Fibroblast of mammary gland (primary cell): ENCODE measurements around the gene HTATIP2.
A peak's percentile ranks its signal among the peaks of the same experiment; 100 is the strongest.

Experiments used
- DNase-seq: peaks from one replicate; pipeline ENCODE4 v3.0.0-alpha.2; 2010; ENCODE audit warnings: low read depth
- H3K4me3 ChIP-seq: 2 replicates; pipeline ENCODE4 v1.5.1; 2011; ENCODE audit warnings: low read depth, mild to moderate bottlenecking, low read length, moderate library complexity; ENCODE audit not compliant: control insufficient read depth
- TF ChIP-seq, protein P1 (sequence below): conservative IDR thresholded peaks from 2 replicates; pipeline ENCODE4 v1.5.1; 2011; ENCODE audit warnings: low read depth, low read length, inconsistent platforms; ENCODE audit not compliant: control insufficient read depth, insufficient read depth

Gene HTATIP2

DNA sequence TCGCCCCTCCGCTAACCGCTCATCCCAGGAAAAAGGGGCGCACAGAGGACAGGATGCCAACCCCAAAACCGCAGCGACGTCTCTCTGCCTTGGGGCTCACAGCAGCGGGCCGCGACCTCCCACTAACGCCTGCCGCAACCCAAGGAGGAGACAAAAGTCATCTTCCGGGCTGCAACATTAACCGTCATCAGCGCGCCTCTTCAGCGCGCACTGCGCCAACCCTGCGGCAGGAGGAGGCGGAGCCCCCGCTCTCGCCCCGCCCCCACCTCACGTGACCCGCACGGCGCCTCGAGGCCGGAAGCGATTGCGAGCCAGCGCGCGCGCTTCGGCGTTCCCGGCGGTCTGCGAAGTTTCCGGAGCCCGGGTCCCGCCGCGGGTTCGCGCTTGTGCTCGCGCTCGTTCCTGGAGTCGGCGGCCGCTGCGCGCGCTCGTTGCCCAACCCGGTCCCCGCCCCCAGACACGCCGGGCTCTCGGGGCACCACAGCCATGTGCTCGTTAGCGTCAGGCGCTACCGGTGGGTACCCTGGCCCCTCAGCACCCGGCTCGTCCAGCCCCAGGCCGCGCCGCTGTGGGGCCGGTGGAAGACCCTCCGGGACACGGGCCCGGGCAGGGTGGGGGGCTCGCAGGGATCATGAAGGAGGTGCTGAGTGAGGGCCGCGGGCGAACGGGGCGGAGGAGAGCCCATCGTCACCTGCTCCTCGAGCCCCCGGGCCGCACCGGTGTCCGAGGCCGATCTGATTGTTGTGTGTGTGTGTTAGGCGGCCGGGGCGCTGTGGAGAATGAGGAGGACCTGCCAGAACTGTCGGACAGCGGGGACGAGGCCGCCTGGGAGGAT lies 24.0 kb downstream of the HTATIP2 start, which contains the start of gene PRMT3:
TSS of gene PRMT3 (plus strand) at position 456 of the 835 bp plus-strand sequence. CDS start at position 487, 31 bp downstream.
- TF ChIP-seq, protein P1, sequence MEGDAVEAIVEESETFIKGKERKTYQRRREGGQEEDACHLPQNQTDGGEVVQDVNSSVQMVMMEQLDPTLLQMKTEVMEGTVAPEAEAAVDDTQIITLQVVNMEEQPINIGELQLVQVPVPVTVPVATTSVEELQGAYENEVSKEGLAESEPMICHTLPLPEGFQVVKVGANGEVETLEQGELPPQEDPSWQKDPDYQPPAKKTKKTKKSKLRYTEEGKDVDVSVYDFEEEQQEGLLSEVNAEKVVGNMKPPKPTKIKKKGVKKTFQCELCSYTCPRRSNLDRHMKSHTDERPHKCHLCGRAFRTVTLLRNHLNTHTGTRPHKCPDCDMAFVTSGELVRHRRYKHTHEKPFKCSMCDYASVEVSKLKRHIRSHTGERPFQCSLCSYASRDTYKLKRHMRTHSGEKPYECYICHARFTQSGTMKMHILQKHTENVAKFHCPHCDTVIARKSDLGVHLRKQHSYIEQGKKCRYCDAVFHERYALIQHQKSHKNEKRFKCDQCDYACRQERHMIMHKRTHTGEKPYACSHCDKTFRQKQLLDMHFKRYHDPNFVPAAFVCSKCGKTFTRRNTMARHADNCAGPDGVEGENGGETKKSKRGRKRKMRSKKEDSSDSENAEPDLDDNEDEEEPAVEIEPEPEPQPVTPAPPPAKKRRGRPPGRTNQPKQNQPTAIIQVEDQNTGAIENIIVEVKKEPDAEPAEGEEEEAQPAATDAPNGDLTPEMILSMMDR = no peak
- H3K4me3 ChIP-seq = peak within 1 kb of the TSS; percentile 92
- peak; percentile 92 for DNase-seq

DNA sequence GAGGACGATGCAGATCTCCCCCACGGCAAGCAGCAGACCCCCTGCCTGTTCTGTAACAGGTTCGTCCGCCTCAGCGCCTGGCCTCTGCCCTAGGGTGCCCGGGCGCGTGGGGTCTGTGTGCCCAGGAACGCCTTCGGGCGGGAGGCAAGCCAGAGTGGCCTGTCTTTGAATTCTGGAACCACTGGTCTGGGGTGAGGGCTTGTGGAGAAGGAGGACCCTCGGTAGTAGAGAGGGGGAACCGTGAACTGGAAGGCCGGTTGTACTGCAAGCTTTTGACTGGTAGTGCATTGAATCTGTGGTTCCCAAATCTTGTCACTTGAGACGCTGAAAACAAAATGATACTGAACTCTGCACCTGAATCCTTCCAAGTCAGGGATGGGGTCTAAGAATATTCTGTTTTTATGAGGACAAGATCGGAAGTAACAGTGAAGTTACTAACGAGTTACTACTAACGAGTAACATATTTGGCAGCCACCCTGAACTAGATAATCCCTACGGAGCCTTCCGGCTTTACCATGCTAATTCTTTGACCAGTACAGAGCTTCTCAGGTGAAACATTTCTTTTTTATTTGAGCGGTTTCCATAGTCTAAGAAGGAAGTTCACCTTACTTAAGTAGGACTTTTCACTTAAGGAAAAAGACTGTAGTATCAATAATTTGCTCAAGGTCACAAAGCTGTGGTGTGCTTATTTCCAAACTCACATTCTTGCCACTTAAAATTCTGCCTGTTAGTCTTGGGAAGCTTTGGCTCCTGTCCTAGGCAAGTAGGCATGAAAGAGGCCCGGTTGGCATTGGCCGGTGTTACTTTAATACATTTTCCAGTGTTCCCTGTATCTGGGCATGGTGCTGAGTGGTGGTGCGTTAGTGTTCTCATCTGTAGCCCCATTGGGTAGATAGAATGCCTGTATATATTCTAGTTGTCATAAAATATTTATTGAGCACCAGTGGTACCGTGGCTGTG lies 24.9 kb downstream of the HTATIP2 start:
- TF ChIP-seq, protein P1 = no peak
- H3K4me3 ChIP-seq = peak overlapping the region; percentile 84
- DNase-seq = peak; percentile 18

DNA sequence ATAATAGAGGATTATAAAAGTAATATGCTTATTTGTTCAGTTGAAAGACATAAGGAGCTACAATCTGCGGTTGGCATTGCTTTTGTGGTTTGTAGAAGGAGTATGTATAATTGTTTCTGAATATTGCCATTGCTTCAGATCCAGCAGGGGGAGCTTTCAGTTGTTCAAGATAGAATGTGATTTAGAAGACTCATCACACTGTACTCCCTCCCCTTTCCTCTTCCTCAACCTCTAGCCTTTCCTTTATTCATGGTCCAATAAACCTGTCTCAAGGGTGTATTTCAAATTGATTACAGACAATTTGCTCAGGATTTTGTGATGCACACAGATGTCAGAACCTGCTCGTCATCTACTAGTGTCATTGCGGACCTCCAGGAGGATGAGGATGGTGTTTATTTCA lies 33.8 kb downstream of the HTATIP2 start:
- H3K4me3 ChIP-seq = no peak overlapping the region
- TF ChIP-seq, protein P1 = peak; percentile 65
- DNase-seq = peak; percentile 64

DNA sequence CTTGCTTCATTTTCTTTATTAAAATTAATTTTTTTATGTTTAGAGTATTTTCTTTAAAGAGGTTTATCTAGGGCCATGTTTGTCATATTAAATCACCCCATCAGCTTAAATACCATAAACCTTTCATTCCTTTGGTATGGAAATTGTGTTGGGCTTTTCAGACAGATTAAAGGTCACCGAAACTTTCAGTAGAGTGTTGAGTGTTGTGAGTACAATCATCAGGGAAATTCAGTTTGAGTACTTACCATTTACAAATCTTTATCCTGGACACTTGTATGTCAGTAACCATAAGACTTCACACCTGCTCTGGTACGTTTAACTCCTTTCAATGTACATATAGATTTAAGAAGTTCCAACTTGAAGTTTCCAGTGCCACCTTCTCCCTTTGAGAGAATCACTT lies 36.0 kb downstream of the HTATIP2 start:
- no peak overlapping the region for H3K4me3 ChIP-seq
- no peak for DNase-seq
- TF ChIP-seq, protein P1 = no peak

DNA sequence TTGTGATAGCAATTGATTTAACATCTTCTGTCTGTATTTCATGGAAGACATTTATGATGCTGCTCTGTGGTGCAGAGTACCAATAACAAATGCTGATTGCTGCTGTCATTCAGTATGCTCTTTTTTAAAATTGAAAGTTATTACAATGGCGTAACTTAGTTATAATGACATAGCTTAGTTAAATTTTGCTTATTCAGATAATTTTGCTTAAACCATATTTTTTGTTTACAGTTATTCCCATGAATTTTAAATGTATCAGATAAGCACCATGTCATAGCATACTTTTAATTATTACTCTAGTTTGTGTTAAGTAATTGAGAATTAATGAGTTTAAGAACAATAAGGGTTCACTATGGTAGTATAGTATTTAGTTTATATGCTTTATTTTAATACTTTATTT lies 39.5 kb downstream of the HTATIP2 start:
- no peak for DNase-seq
- TF ChIP-seq, protein P1 = no peak
- H3K4me3 ChIP-seq = no peak overlapping the region

DNA sequence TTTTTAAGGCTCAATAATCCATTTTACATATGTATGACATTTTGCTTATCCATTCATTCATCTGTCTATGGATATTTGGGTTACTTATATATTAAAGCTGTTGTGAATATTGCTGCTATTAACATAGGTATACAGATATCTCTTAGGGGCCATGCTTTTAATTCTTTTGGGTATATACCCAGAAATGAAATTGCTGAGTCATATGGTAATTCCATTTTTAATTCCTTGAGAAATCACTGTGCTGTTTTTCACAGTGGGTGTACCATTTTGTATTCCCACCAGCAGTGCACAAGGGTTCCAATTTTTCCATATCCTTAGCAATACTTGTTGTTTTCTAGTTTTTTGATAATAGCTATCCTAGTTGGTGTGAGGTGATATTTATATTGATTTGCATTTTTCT lies 43.0 kb downstream of the HTATIP2 start:
- TF ChIP-seq, protein P1 = no peak
- DNase-seq = no peak
- H3K4me3 ChIP-seq = no peak overlapping the region
